Stimulated activated naive CD8-positive, alpha-beta T cell treated with anti-CD3 and anti-CD28 coated beads, Interleukin-15, amount 100 ng/mL, for 72 hours (primary cell): ENCODE data around the gene TSPAN4.

ENCODE experiments used
- ATAC-seq: fragments of 150-1000 bp; cut with Tn5 transposase; 2 replicates; pipeline ENCODE4 v1.10.0; 2021; ENCODE audit warnings: mild to moderate bottlenecking, moderate library complexity
- DNase-seq, 2 donors: peaks; one replicate each; pipeline ENCODE4 v3.0.0; 2021 to 2022
- H3K27ac Mint-ChIP-seq, 2 donors: one replicate each; pipeline ENCODE4 v1.8.0; 2022; ENCODE audit warnings: mild to moderate bottlenecking in 2 of 2, mixed read lengths in 2 of 2, moderate library complexity in 2 of 2
- H3K27me3 Mint-ChIP-seq: one replicate; pipeline ENCODE4 v1.8.0; 2022; ENCODE audit warnings: mixed read lengths
- H3K4me1 Mint-ChIP-seq: one replicate; pipeline ENCODE4 v1.8.0; 2022; ENCODE audit warnings: mild to moderate bottlenecking, mixed read lengths
- H3K4me3 Mint-ChIP-seq, 2 donors: one replicate each; pipeline ENCODE4 v1.8.0; 2022; ENCODE audit warnings: mild to moderate bottlenecking in 2 of 2, mixed read lengths in 2 of 2, moderate library complexity in 1 of 2
- H3K9me3 Mint-ChIP-seq, 2 donors: one replicate each; pipeline ENCODE4 v1.8.0; 2022; ENCODE audit warnings: mixed read lengths in 2 of 2

Gene TSPAN4

DNA sequence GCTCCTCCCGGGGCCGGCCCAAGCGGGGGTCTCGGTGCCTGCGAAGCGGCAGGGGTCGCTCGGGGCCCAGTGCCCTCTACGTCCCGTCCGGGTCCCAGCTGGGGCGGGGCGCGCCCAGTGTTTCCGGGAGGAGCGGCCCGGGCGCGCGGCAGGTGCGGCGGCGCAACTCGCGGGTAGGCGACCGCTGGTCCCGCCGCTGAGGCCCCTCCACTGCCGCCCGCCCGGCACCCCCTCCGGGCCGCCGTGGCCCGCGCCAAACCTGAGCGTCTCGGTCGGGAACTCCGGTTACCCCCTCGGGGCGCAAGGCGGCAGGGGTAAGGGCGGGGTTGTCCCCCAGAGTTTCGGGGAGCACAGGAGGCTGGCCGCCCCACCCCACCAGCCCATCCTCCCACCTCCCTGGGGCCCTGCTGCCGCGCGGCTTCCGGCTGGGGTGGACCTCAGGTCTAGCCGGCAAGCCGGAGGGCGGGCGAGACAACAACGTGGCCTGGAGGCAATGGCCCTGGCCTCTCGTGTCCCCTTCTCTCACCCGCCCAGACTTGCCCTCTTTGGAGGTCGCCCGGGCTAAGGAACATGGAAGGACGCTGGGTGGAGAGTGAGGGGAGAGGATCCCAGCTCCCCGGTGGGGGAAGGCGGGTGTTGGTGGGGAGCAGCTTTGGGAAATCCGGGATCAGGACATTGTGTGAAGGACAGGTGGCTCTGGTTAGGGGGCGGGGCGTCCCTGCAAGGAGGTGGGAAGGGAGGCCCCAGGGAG is 15.3 kb upstream of the TSPAN4 start:
- Mint-ChIP-seq H3K27ac (peak overlapping the region in 1 of 2 donors; percentile 28), H3K9me3 (no peaks in the 10 kb centered on the region), H3K4me1 (peaks cover 61% of the 10 kb centered on the region), H3K4me3 (peak overlapping the region; percentile 80 to 86), H3K27me3 (peaks cover 51% of the 10 kb centered on the region)
- DNase-seq (peak; percentile 49 to 52), ATAC-seq (peak; percentile 44)

DNA sequence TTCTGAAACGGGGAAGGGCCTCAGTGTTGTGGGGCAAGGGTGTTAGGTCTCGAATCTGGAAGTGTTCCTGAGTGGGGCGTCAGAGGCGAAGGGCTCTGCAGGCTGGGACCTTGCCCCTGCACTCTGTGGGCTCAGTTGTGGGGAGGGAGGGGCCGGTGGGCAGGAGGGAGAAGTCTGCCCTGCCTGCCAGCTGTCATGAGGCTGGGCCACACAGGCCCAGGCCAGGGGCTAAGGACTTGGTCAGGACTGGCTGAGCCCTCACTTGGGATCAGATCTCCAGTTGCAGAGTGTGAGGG is 14.8 kb upstream of the TSPAN4 start, which contains the start of gene CRACR2B:
CRACR2B (plus strand) TSS at position 23 of the 296 bp plus-strand sequence. CDS start 689 bp downstream, outside the sequence.
- DNase-seq (no peak), ATAC-seq (no peak)
- peaks cover 54% of the 10 kb centered on the region for H3K27me3 Mint-ChIP-seq
- peak within 1 kb of the TSS; percentile 80 to 86 for H3K4me3 Mint-ChIP-seq
- H3K4me1 Mint-ChIP-seq, result peaks cover 64% of the 10 kb centered on the region
- H3K27ac Mint-ChIP-seq, result peak within 1 kb of the TSS; percentile 28 to 74
- no peaks in the 10 kb centered on the region for H3K9me3 Mint-ChIP-seq

DNA sequence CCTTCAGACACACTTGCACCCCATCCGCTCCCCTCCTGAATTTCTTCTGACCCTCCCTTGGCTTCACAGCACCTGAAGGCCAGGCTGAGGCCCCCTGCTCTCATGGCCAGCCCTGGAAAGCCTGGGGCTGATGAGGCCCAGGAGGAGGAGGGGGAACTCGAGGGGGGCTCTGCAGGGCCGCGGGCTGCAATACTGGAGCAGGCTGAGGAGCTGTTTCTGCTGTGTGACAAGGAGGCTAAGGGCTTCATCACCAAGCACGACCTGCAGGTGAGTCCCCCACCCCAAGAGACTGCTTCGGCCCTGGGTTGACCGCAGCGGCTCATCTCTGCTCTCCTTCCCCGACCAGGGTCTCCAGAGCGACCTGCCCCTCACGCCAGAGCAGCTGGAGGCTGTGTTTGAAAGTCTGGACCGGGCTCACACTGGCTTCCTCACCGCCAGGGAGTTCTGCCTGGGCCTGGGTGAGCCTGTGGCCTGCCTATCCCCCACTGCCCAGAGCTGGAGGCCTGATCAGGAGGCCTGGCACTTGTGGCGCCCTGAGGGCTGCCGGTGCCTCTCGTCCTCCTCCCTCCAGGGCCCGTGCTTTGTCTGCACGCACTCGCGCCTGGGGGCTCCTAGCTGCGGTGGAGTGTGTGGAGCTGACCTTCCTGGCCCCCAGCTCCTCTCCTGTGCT is 14.0 kb upstream of the TSPAN4 start:
- peak overlapping the region; percentile 69 to 86 for H3K4me3 Mint-ChIP-seq
- DNase-seq, result no peak
- peaks cover 54% of the 10 kb centered on the region for H3K27me3 Mint-ChIP-seq
- peaks cover 66% of the 10 kb centered on the region for H3K4me1 Mint-ChIP-seq
- ATAC-seq, result no peak
- H3K9me3 Mint-ChIP-seq, result no peaks in the 10 kb centered on the region
- H3K27ac Mint-ChIP-seq, result peak overlapping the region in 1 of 2 donors; percentile 74

DNA sequence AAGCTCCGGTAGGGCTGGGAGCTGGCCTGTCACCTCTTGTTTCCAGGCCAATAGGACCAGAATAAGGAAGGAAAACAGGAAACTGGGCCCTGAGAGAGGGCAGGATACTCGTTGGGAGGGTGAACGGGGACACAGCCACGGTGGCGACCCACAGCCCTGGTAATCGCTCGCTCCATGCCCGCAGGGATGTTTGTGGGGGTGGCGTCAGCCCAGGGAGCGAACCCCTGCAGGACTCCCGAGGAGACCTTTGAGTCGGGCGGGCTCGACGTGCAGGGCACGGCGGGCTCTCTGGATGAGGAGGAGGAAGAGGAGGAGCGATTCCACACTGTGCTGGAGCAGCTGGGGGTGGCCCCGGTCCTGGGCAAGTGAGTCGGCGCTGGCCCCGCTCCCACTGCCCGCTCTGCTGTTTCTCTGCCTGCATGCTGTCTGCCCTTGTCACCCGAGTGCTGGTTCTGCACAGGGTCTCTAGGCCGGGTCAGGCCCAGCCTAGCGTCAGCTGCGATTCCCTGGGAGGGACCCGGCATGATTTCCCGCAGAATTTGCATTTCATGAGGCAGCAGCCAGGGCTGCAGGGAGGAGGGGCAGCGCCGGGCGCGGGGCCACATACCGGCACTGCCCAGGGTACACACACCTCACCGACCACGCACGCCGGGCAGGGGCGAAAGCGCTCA is 13.3 kb upstream of the TSPAN4 start:
- Mint-ChIP-seq H3K9me3 (no peaks in the 10 kb centered on the region), H3K4me3 (peak overlapping the region; percentile 69 to 86), H3K27me3 (peaks cover 54% of the 10 kb centered on the region), H3K4me1 (peaks cover 73% of the 10 kb centered on the region), H3K27ac (no peak overlapping the region)
- no peak for ATAC-seq
- no peak for DNase-seq

DNA sequence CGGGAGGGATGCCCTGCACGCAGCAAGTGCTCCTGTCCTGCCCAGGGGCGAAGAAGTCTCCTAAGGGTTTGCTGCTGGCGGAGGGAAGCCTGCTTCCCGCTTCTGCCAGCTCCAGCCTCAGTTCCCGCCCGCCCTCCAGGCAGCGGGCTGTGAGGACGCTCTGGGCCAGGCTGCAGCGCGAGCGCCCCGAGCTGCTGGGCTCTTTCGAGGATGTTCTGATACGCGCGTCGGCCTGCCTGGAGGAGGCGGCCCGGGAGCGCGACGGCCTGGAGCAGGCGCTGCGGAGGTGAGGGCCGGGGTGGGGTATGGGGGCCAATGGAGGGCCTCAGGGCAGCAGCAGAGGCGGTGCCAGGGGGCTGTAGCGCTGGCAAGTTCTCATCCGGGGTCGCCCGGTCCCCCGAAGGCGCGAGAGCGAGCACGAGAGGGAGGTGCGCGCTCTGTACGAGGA is 12.8 kb upstream of the TSPAN4 start:
- peaks cover 54% of the 10 kb centered on the region for H3K27me3 Mint-ChIP-seq
- ATAC-seq (peak; percentile 8), DNase-seq (no peak)
- H3K9me3 Mint-ChIP-seq, result no peaks in the 10 kb centered on the region
- no peak overlapping the region for H3K27ac Mint-ChIP-seq
- H3K4me3 Mint-ChIP-seq, result peak overlapping the region; percentile 69 to 86
- H3K4me1 Mint-ChIP-seq, result peaks cover 79% of the 10 kb centered on the region

DNA sequence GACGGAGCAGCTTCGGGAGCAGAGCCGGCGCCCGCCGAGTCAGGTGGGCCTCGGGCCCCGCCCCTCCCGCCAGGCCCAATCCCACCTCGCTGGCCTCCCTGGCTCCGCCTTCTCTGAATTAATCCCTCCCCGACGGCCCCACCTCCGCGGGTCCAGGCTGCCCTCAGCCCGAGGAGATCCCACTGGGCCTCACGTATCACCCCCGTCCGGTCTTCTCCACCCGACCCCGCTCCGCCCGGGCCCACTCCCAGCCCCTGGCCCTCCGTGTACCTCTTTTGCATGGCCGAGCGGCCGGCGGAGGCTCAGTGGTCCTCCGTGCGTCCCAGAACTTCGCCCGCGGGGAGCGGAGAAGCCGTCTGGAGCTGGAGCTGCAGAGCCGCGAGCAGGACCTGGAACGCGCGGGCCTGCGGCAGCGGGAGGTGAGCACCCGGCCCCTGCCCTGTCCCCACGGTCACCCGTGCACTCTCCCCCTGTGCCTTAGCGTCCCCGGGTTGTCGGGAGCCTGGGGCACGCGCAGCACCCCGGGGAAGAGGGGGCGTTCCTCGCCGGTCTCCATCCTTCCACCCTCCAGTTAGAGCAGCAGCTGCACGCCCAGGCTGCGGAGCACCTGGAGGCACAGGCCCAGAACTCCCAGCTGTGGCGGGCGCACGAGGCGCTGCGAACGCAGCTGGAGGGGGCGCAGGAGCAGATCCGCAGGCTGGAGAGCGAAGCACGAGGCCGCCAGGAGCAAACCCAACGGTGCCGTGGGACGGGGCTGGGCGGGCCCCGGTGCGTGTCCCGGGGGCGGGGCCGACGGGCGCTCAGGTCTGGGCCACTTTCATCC is 12.1 kb upstream of the TSPAN4 start:
- ATAC-seq, result peak; percentile 61
- peak overlapping the region; percentile 69 to 86 for H3K4me3 Mint-ChIP-seq
- H3K9me3 Mint-ChIP-seq, result no peaks in the 10 kb centered on the region
- peak; percentile 77 to 82 for DNase-seq
- H3K27me3 Mint-ChIP-seq, result peaks cover 54% of the 10 kb centered on the region
- H3K27ac Mint-ChIP-seq, result no peak overlapping the region
- peaks cover 78% of the 10 kb centered on the region for H3K4me1 Mint-ChIP-seq

DNA sequence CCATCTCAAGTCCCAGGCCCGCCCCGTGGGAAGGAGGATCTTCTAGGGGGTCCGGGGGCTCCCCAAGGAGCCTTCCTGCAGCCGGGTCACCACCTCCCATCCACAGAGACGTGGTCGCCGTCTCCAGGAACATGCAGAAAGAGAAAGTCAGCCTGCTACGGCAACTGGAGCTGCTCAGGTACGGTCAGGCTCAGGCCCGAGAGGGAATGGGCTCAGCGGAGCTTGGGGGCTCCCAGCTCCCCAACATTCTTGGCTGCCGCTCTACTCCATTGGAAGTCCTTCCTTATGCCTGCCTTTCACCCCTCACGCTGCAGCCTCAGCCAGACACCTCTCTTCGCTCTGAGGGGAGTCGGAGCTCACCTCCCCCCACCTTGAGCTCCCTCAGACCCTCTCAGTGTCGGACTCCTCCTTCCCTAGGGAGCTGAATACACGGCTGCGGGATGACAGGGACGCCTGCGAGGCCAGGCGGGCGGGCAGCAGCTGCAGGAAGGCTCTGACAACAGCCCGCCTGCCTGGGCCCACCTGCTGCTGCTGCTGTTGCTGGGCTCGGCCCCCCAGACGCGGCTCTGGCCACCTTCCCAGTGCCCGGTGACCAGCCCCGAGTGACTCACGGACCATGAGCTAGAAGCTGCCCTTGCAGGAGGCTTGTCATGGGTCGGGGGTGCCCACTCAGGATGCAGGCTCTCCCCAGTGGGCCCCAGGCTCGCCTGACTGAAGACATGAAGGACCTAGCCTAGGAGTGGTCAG is 11.4 kb upstream of the TSPAN4 start:
- H3K4me3 Mint-ChIP-seq, result peak overlapping the region; percentile 58 to 68
- no peaks in the 10 kb centered on the region for H3K9me3 Mint-ChIP-seq
- no peak for ATAC-seq
- peaks cover 54% of the 10 kb centered on the region for H3K27me3 Mint-ChIP-seq
- peak in 1 of 2 donors; percentile 16 for DNase-seq
- H3K4me1 Mint-ChIP-seq, result peaks cover 83% of the 10 kb centered on the region
- H3K27ac Mint-ChIP-seq, result peak overlapping the region in 1 of 2 donors; percentile 85

DNA sequence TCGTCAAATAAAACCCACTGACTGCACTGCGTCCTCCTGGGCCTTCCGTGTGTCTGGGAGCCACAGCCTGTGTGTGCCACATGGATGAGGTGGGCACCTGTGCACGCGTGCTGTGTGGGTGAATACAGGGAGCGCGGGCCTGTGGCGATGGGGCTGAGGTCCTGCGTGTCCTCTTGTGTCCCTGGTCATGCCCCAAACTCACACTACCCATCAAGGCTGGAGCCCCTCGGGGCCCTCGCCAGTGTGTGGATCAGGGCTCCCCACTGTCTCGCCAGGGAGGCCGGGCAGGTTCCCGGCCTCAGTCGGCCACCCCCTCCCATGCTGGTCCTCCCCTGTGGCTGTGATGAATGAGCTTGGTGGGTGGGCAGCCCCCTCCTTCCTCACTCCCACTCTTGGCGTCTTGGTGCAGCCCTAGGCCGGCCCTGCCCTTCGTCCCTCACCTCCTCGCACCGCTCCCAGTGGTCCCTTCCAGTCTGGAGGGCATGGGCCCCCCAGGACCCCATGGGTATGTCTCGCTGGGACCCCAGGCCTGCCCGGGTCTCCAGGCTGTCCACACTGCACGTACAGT is 10.6 kb upstream of the TSPAN4 start:
- Mint-ChIP-seq H3K27ac (no peak overlapping the region), H3K9me3 (no peaks in the 10 kb centered on the region), H3K4me1 (peaks cover 81% of the 10 kb centered on the region), H3K27me3 (peaks cover 54% of the 10 kb centered on the region), H3K4me3 (peak overlapping the region; percentile 58 to 68)
- DNase-seq (no peak), ATAC-seq (no peak)

DNA sequence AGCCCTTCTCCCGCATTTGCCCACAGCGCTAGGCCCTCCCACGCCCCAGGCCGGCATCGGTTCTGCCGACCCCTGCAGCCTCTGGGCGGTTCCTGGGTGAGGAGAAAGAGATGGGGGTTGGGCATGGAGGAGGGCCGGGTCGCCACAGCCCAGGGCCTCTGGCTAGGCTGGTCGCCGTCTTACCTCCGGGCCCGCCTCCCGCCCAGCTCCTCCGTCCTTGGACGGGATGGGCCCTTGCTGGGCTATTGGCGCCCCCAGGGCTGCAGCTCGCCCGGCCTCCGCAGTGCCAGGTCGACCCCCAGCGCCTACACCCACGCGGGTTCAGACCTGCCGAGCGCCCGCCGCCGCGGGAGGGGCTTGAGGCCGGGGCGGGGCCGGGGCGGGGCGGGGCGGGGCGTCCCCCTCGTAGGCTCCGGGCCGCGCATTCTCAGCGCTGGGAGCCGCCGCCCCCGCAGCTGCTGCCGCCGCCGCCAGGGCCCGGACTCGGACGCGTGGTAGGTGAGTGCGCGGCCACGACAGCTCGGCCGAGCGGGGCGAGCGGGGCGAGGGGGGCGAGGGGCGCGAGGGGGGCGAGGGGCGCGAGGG is 10.0 kb upstream of the TSPAN4 start, which contains the start of gene CD151:
CD151 (plus strand) TSS at position 424 of the 585 bp plus-strand sequence. CDS start 3,118 bp downstream, outside the sequence.
- Mint-ChIP-seq H3K9me3 (no peaks in the 10 kb centered on the region), H3K4me1 (peaks cover 82% of the 10 kb centered on the region), H3K27me3 (peaks cover 50% of the 10 kb centered on the region), H3K27ac (peak within 1 kb of the TSS in 1 of 2 donors; percentile 87), H3K4me3 (peak within 1 kb of the TSS; percentile 72 to 79)
- ATAC-seq (peak; percentile 58), DNase-seq (peak in 1 of 2 donors; percentile 60)

DNA sequence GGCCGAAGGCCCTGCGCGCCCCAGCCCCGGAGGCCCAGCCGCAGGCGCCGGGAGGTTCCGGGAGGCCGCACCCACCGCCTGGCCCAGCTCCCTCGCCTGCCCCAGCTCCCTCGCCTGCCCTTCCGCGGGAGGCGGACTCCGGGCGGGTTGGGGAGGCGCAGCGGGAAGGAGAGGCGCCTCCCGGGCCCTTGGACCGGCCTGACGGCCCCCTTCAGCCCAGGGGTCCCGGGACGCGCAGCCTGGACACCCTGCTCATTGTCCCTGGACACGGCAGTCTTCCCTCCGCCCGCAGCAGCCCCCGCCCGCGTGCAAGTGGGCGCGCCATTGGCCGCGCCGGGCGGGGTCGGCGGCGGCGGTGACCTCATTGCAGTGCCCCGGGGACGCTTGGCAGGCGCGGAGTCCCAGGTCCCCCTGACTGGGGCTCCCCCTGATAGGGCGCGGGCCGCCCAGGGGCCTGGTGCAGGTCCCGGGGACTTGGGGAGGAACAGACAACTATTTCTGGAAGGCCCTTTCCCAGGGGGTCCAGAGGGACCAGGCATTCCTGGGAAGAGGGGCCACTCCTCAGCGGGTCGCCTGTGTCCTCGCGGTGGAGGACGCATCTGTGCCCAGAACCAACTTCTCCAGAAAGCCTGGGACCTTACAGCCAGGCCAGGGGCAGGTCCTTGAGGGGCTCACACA is 9.4 kb upstream of the TSPAN4 start:
- Mint-ChIP-seq H3K4me1 (peaks cover 79% of the 10 kb centered on the region), H3K9me3 (no peaks in the 10 kb centered on the region), H3K27ac (peak overlapping the region in 1 of 2 donors; percentile 87), H3K27me3 (peaks cover 44% of the 10 kb centered on the region), H3K4me3 (peak overlapping the region; percentile 72 to 79)
- DNase-seq (peak; percentile 52 to 61), ATAC-seq (peak; percentile 53)

DNA sequence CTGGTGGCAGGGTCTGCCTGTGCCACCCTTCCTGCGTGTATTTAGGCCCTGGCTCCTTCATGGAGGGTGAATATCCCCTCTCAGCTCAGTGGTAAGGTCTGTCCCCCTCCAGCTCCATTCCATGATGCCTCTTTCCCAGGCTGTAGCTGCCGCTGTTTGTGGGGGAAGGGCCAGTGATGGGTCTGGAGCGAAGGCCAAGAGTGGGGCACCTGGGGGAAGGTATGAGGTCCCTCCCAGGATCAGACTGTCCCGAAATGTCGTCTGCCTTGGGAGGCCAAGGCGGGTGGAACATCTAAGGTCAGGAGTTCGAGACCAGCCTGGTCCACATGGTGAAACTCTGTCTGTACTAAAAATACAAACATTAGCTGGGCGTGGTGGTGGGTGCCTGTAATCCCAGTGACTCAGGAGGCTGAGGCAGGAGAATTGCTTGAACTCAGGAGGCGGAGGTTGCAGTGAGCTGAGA is 8.8 kb upstream of the TSPAN4 start:
- peaks cover 79% of the 10 kb centered on the region for H3K4me1 Mint-ChIP-seq
- H3K27ac Mint-ChIP-seq, result peak overlapping the region; percentile 61 to 87
- H3K9me3 Mint-ChIP-seq, result no peaks in the 10 kb centered on the region
- H3K4me3 Mint-ChIP-seq, result peak overlapping the region; percentile 72 to 79
- ATAC-seq (no peak), DNase-seq (no peak)
- peaks cover 37% of the 10 kb centered on the region for H3K27me3 Mint-ChIP-seq

DNA sequence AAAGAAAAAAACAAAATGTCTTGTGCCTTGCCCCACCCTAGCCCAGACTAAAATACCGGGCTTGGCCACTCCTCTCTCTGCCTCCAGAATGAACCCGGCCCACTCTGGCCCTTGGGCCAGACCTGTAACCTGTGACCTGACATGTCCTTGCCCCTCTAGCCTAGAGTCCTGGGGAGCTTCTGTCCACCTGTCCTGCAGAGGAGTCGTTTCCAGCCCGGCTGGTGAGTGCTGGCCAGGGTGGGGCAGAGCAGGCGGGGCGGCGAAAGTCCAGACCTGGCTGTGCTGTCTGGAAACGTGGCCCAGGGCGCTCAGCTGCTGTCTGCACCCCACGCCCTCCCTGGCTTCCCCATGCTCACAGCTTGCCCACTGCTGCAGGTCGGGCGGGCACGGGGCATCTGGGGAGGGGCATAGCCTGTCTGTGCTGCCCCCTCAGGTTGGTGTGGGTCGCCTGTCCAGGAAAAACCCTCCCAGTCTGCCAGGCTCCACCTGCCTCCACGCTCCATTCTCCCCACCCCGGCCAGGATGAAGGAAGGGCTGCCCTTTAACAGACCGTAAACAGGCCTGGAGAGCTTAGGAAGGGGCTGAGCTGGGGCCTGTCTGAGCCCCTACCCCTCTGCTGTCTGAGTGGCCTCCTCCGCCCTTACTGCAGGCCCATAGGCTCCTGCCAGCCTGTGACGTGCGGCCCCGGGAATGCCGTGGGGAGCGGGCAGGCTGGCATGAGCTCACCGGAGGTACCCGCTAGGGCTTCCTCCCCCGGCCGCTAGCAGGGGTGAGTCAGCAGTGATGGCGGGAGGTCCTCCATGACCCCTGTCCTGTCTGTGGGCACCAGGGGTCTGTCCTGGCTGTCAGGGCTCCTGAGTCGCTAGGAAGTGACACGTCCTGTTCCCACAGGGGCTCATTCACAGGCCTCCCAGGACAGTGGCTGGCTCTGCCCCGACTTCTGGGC is 8.0 kb upstream of the TSPAN4 start:
- Mint-ChIP-seq H3K4me1 (peaks cover 75% of the 10 kb centered on the region), H3K4me3 (peak overlapping the region; percentile 72 to 79), H3K27me3 (peaks cover 30% of the 10 kb centered on the region), H3K9me3 (no peaks in the 10 kb centered on the region), H3K27ac (no peak overlapping the region)
- no peak for DNase-seq
- no peak for ATAC-seq
